Liver (tissue), 9 donors: ENCODE data around the gene LYRM1. TPM values are rescaled to one million over a fixed set of nuclear protein-coding genes. Genes with fewer than 3 reads are reported as not detected.

Experiments
- DNase-seq: peaks from one replicate; pipeline ENCODE4 v3.0.0-alpha.2; 2017; ENCODE audit warnings: low spot score
- H3K27ac ChIP-seq, 2 donors: one replicate each; pipeline ENCODE4 v1.7.0; 2013; ENCODE audit warnings: inconsistent platforms in 2 of 2, low read length in 2 of 2, control low read depth in 1 of 2, low read depth in 1 of 2, mild to moderate bottlenecking in 1 of 2
- H3K27me3 ChIP-seq, 4 donors: one replicate each; pipeline versions ENCODE4 v1.6.1 to v1.7.0; 2013; ENCODE audit warnings: low read length in 3 of 4, inconsistent platforms in 1 of 4, mild to moderate bottlenecking in 1 of 4, moderate library complexity in 1 of 4; ENCODE audit not compliant: control insufficient read depth in 4 of 4, insufficient read depth in 4 of 4
- H3K36me3 ChIP-seq, 4 donors: one replicate each; pipeline versions ENCODE4 v1.6.1 to v1.7.0; 2013; ENCODE audit warnings: low read length in 3 of 4, mild to moderate bottlenecking in 3 of 4, low read depth in 1 of 4, moderate library complexity in 1 of 4; ENCODE audit not compliant: control insufficient read depth in 4 of 4, insufficient read depth in 3 of 4
- H3K4me1 ChIP-seq, 4 donors: one replicate each; pipeline versions ENCODE4 v1.6.1 to v1.7.0; 2013; ENCODE audit warnings: low read length in 3 of 4, mild to moderate bottlenecking in 3 of 4, moderate library complexity in 1 of 4; ENCODE audit not compliant: control insufficient read depth in 4 of 4, insufficient read depth in 4 of 4
- H3K4me3 ChIP-seq, 3 donors: one replicate each; pipeline versions ENCODE4 v1.6.1 to v1.7.0; 2013; ENCODE audit warnings: low read length in 3 of 3, control low read depth in 1 of 3, low read depth in 1 of 3, mild to moderate bottlenecking in 1 of 3
- H3K9ac ChIP-seq, 2 donors: one replicate each; pipeline ENCODE4 v1.7.0; 2013; ENCODE audit warnings: low read length in 2 of 2, mild to moderate bottlenecking in 2 of 2, moderate library complexity in 2 of 2, control low read depth in 1 of 2, low read depth in 1 of 2
- H3K9me3 ChIP-seq, 4 donors: one replicate each; pipeline versions ENCODE4 v1.6.1 to v1.7.0; 2013; ENCODE audit warnings: low read length in 3 of 4; ENCODE audit not compliant: control insufficient read depth in 4 of 4
- FOXA1 ChIP-seq: IDR thresholded peaks from 2 replicates; pipeline ENCODE4 v1.6.1; 2016; ENCODE audit warnings: antibody characterized with exemption
- GABPA ChIP-seq, 2 donors: IDR thresholded peaks in 1 of 2; conservative IDR thresholded peaks in 1 of 2; 2 replicates each; pipeline ENCODE4 v1.6.1; 2016; ENCODE audit warnings: antibody characterized with exemption in 2 of 2, mild to moderate bottlenecking in 1 of 2, moderate library complexity in 1 of 2
- HNF4A ChIP-seq, 2 donors: conservative IDR thresholded peaks; 2 replicates each; pipeline ENCODE4 v1.6.1; 2016; ENCODE audit warnings: antibody characterized with exemption in 2 of 2, mild to moderate bottlenecking in 2 of 2
- HNF4G ChIP-seq: IDR thresholded peaks from 2 replicates; pipeline ENCODE4 v1.6.1; 2016; ENCODE audit warnings: antibody characterized with exemption
- NR2F2 ChIP-seq: IDR thresholded peaks from 2 replicates; pipeline ENCODE4 v1.6.1; 2016; ENCODE audit warnings: antibody characterized with exemption
- SP1 ChIP-seq: IDR thresholded peaks from 2 replicates; pipeline ENCODE4 v1.6.1; 2018; ENCODE audit warnings: antibody characterized with exemption, mild to moderate bottlenecking
- TAF1 ChIP-seq: conservative IDR thresholded peaks from 2 replicates; pipeline ENCODE4 v1.6.1; 2016; ENCODE audit warnings: antibody characterized with exemption, mild to moderate bottlenecking
- YY1 ChIP-seq: IDR thresholded peaks from 2 replicates; pipeline ENCODE4 v1.6.1; 2016; ENCODE audit warnings: antibody characterized with exemption, mild to moderate bottlenecking
- WGBS: extraction: QIAGEN DNeasy Blood & Tissue Kit; methylation state at CpG from one replicate; pipeline ENCODE4 v1.1.7; 2013; 5-methylcytosine and 5-hydroxymethylcytosine counted together
- polyA plus RNA-seq, 2 donors: library from polyadenylated mRNA; stranded (reverse) in 1 of 2; unstranded in 1 of 2; fragments of 200-250 nt in 1 of 2; fragments of >200 nt in 1 of 2; fragmentation: Nextera tagmentation in 1 of 2; extraction: Ambion mirVana in 1 of 2; gene quantifications; one replicate each; pipeline versions ENCODE4 v1.2.1 to v1.2.3, GENCODE V29; 2013 to 2015
- total RNA-seq, 2 donors: library from RNA; depleted of rRNA; stranded (reverse); fragments of >200 nt; gene quantifications; one replicate each; pipeline ENCODE4 v1.2.3, GENCODE V29; 2014
- TF ChIP-seq, protein P1 (sequence below): IDR thresholded peaks from 2 replicates; pipeline ENCODE4 v1.6.1; 2016; ENCODE audit warnings: antibody characterized with exemption
- TF ChIP-seq, protein P2 (sequence below): fragments of 150-350 bp; IDR thresholded peaks from 2 replicates; pipeline ENCODE4 v1.5.1; 2017; ENCODE audit warnings: improper control_type of control experiment, low read depth, low read length; ENCODE audit not compliant: missing input control
- TF ChIP-seq, protein P3 (sequence below): IDR thresholded peaks from 2 replicates; pipeline ENCODE4 v1.6.1; 2016; ENCODE audit warnings: antibody characterized with exemption
- TF ChIP-seq, protein P4 (sequence below): IDR thresholded peaks from 2 replicates; pipeline ENCODE4 v1.6.1; 2016; ENCODE audit warnings: antibody characterized with exemption, mild to moderate bottlenecking
- donor health status: healthy.
- donor health status: healthy.
- donor health status: healthy.
- donor health status: healthy.
- donor health status: healthy.

The LYRM1 gene
- total and polyA plus RNA-seq, 4 donors: 33.2 to 57.3 (median 50.8) TPM

DNA sequence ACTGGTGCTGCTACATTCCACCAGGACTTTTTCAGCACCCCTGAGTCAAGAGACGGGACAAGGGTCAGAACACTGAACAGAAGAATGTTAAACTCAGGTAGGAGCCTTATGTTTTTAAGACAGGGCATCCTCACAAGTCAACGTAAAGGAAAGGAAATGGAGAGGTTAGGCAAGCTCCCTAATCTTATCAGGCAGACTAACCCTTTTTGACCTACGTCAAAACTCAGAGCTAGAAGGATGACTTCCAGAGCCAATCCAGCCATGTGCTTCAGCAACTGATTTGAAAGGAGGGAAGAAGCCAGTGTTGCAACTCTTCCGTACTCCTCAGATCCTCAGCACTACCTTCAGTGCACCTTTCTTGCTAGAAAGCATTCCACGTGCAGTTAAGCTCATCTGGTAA, 47.4 kb upstream of the LYRM1 start:
- 84% methylated on average over 5 of the region's 5 CpGs for WGBS
- Histone ChIP-seq H3K36me3 (peaks cover 0 to 5% (median 3%) of the 10 kb centered on the region in 4 donors), H3K4me3 (no peak overlapping the region), H3K9me3 (no peaks in the 10 kb centered on the region), H3K27me3 (no peaks in the 10 kb centered on the region), H3K27ac (no peak overlapping the region), H3K9ac (no peak overlapping the region), H3K4me1 (peaks cover 5 to 25% (median 21%) of the 10 kb centered on the region in 4 donors)
- no peak for DNase-seq
- TF ChIP-seq GABPA (IDR thresholded peaks at IDR 0.05 in 1 of 2, conservative IDR thresholded peaks at IDR 0.05 in 1 of 2): no peak
- TF ChIP-seq, protein P1, sequence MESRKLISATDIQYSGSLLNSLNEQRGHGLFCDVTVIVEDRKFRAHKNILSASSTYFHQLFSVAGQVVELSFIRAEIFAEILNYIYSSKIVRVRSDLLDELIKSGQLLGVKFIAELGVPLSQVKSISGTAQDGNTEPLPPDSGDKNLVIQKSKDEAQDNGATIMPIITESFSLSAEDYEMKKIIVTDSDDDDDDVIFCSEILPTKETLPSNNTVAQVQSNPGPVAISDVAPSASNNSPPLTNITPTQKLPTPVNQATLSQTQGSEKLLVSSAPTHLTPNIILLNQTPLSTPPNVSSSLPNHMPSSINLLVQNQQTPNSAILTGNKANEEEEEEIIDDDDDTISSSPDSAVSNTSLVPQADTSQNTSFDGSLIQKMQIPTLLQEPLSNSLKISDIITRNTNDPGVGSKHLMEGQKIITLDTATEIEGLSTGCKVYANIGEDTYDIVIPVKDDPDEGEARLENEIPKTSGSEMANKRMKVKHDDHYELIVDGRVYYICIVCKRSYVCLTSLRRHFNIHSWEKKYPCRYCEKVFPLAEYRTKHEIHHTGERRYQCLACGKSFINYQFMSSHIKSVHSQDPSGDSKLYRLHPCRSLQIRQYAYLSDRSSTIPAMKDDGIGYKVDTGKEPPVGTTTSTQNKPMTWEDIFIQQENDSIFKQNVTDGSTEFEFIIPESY: no peak
- TF ChIP-seq, protein P2, sequence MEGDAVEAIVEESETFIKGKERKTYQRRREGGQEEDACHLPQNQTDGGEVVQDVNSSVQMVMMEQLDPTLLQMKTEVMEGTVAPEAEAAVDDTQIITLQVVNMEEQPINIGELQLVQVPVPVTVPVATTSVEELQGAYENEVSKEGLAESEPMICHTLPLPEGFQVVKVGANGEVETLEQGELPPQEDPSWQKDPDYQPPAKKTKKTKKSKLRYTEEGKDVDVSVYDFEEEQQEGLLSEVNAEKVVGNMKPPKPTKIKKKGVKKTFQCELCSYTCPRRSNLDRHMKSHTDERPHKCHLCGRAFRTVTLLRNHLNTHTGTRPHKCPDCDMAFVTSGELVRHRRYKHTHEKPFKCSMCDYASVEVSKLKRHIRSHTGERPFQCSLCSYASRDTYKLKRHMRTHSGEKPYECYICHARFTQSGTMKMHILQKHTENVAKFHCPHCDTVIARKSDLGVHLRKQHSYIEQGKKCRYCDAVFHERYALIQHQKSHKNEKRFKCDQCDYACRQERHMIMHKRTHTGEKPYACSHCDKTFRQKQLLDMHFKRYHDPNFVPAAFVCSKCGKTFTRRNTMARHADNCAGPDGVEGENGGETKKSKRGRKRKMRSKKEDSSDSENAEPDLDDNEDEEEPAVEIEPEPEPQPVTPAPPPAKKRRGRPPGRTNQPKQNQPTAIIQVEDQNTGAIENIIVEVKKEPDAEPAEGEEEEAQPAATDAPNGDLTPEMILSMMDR: no peak
- no peak for TF ChIP-seq HNF4A (conservative IDR thresholded peaks at IDR 0.05)
- TF ChIP-seq FOXA1: no peak
- no peak for TF ChIP-seq NR2F2
- TF ChIP-seq, protein P3, sequence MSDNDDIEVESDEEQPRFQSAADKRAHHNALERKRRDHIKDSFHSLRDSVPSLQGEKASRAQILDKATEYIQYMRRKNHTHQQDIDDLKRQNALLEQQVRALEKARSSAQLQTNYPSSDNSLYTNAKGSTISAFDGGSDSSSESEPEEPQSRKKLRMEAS: no peak
- no peak for TF ChIP-seq TAF1
- TF ChIP-seq, protein P4, sequence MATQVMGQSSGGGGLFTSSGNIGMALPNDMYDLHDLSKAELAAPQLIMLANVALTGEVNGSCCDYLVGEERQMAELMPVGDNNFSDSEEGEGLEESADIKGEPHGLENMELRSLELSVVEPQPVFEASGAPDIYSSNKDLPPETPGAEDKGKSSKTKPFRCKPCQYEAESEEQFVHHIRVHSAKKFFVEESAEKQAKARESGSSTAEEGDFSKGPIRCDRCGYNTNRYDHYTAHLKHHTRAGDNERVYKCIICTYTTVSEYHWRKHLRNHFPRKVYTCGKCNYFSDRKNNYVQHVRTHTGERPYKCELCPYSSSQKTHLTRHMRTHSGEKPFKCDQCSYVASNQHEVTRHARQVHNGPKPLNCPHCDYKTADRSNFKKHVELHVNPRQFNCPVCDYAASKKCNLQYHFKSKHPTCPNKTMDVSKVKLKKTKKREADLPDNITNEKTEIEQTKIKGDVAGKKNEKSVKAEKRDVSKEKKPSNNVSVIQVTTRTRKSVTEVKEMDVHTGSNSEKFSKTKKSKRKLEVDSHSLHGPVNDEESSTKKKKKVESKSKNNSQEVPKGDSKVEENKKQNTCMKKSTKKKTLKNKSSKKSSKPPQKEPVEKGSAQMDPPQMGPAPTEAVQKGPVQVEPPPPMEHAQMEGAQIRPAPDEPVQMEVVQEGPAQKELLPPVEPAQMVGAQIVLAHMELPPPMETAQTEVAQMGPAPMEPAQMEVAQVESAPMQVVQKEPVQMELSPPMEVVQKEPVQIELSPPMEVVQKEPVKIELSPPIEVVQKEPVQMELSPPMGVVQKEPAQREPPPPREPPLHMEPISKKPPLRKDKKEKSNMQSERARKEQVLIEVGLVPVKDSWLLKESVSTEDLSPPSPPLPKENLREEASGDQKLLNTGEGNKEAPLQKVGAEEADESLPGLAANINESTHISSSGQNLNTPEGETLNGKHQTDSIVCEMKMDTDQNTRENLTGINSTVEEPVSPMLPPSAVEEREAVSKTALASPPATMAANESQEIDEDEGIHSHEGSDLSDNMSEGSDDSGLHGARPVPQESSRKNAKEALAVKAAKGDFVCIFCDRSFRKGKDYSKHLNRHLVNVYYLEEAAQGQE: no peak
- no peak for TF ChIP-seq SP1
- TF ChIP-seq HNF4G: no peak

DNA sequence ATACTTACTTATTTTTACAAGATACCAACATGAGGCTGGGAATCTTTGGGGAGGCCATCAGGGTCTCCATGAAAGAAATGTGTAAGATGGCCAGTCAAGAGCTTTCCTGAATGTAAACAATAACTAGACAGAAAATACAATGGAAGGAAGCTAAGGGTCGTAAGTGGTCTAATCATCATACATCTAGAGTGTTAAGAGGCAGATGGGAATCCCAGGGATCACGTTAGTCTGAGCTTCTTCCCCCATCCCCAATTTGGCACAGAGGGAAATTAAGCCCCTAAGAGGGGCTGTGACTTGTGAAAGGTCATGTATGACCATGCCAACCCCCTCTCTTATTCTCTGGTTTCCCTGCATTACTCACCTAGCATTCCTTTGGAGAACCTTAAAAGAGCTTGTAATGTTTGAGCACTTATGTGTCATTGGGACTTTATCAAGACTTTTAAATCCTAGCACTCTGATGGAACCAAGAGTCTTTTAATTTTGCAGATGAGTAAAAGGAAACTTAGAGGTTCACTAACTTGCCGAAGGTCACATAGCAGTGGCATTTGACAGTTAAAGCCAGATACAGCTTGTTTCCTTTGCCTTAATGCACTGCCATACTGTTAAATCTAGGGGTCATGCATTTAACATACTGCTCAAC, 46.5 kb upstream of the LYRM1 start:
- no peak overlapping the region for H3K9ac ChIP-seq
- TF ChIP-seq YY1 (no peak), HNF4A (conservative IDR thresholded peaks at IDR 0.05) (no peak)
- TF ChIP-seq, protein P4: no peak
- H3K4me1 ChIP-seq: peaks cover 5 to 25% (median 21%) of the 10 kb centered on the region in 4 donors
- H3K9me3 ChIP-seq: no peaks in the 10 kb centered on the region
- 91% methylated on average over 3 of the region's 3 CpGs for WGBS
- no peak overlapping the region for H3K27ac ChIP-seq
- no peaks in the 10 kb centered on the region for H3K27me3 ChIP-seq
- H3K36me3 ChIP-seq: peaks cover 0 to 5% (median 3%) of the 10 kb centered on the region in 4 donors
- H3K4me3 ChIP-seq: no peak overlapping the region
- DNase-seq: no peak
